ENCODE data around the gene CA9.

- TF ChIP-seq CTCF (IDR thresholded peaks at IDR 0.05) (no peak), POLR2A (IDR thresholded peaks at IDR 0.05) (no peak)
Observed at GRCh38 chr9:35661756-35662350, 11.9 kb upstream of the CA9 start.
